Hematopoietic multipotent progenitor cell treated with erythropoietin and hydrocortisone succinate and interleukin-3 and kit ligand, for 8 days (in vitro differentiated cells): ENCODE results near the gene USP40.
"Not testable (repeated sequence)": the region's sequence is repeated elsewhere in the genome, so short reads cannot be mapped to it uniquely, and the experiment has no call there.

Experiments
- DNase-seq: peaks from one replicate; pipeline ENCODE4 v3.0.0-alpha.2; 2015

Gene USP40

GRCh38 chr2:233566141-233566956 lies at the start of gene USP40:
USP40 (minus strand) TSS chr2:233566782; CDS start chr2:233565554, 1,228 bp downstream.
- peak; percentile 82 for DNase-seq

DNA sequence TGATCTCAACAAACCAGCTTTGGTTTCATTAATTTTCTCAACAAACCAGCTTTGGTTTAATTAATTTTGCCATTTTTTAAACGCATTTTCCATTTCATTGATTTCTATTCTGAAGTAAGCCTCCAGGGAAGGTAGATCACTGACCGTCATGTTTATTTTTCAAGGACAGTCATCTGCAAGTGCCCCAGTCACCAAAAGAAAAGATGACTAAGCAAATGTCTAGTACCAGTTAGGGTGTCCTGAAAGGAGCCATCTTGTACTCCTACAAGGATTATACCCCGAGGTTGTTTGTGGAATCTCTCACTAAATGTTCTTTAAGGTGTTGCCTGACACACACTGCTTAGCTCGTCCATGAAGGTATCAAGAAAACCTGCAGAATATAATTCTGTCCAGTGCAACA lies 44.7 kb upstream of the USP40 start:
- DNase-seq: no peak

DNA sequence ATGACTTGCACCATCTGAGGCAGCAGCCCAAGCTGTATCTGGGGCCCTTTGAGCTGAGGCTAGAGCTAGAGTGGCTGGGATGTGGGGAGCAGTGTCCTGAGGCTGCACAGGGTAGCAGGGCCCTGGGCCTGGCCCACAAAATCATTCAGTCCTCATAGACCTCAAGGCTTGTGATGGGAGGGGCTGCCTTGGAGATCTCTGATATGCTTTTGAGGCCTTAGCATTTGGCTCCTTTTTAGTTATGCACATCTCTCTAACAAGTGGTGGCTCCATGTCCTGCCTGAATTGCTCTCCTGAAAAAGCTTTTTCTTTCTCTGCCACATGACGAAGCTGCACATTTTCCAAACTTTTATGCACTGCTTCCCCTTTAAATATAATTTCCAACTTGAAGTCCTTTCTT lies 39.1 kb upstream of the USP40 start:
- DNase-seq: no peak

GRCh38 chr2:233604826-233605225 lies 38.2 kb upstream of the USP40 start:
- no peak for DNase-seq

DNA sequence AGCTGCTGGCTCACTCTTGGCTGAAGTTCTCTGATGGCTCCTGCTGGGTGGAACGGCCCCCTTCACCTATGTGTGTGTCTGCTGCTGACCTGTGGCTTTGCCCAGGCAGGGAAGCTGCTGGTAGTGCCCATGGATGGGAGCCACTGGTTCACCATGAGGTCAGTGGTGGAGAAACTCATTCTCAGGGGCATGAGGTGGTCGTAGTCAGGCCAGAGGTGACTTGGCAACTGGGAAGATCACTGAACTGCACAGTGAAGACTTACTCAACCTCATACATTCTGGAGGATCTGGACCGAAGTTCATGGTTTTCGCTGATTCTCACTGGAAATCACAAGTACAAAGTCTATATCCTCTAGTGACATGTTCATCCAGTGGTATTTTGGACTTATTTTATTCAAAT lies 36.9 kb upstream of the USP40 start:
- DNase-seq: no peak

DNA sequence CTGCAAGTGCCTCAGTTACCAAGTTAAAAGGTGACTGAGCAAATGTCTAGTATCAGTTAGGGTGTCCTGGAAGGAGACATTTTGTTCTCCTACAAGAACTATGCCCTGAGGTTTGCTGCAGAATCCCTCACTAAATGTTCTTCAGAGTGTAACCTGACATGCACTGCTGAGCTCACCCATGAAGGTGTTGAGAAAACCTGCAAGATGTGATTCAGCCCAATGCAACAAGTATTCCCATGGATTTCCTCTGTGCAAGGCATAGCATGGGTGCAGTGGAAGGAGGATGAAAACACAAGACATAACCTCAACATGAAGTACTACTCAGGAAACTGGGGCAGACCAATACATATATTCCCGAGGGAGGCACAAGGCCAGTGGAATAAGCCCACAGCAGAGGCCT lies 35.5 kb upstream of the USP40 start:
- DNase-seq: no peak

DNA sequence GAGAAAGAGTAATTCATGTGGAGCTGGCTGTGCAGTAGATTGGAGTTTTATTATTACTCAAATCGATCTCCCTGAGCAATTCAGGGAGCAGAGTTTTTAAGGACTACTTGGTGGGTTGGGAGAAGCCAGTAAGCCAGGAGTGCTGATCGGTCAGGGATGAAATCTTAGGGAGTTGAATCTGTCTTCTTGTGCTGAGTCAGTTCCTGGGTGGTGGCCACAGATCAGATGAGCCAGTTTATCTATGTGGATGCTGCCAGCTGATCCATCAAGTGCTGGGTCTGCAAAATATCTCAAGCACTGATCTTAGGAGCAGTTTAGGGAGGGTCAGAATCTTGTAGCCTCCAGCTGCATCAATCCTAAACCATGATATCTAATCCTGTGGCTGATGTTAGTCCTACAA lies 33.8 kb upstream of the USP40 start:
- no peak for DNase-seq

- DNase-seq: no peak
These were observed 32.4 kb upstream of the USP40 start for GRCh38 chr2:233598952-233599351.

GRCh38 chr2:233597522-233597921 lies 30.9 kb upstream of the USP40 start:
- DNase-seq: no peak

- no peak for DNase-seq
These were observed 26.6 kb upstream of the USP40 start for GRCh38 chr2:233593201-233593600.

- DNase-seq: not testable (repeated sequence)
These were observed 26.1 kb upstream of the USP40 start for GRCh38 chr2:233592706-233593105.

DNA sequence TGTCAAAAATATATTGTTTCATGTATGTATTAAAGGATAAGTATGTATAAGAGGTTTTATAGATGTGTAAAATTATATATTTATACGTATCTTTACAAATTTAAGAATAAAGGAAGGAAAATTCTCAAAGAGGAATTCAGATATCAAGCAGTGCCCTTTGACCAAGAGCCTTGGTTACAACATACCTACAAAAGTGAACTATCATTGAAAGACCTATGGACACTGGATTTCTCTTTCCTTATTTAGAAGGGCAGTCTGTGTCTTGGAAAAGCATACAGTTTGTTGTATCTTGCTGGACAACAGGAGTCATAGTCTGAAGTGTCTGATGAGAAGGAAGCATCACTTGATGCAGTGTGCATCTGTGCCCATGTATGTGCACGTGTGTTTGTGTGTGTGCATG lies 21.8 kb upstream of the USP40 start:
- no peak for DNase-seq

DNA sequence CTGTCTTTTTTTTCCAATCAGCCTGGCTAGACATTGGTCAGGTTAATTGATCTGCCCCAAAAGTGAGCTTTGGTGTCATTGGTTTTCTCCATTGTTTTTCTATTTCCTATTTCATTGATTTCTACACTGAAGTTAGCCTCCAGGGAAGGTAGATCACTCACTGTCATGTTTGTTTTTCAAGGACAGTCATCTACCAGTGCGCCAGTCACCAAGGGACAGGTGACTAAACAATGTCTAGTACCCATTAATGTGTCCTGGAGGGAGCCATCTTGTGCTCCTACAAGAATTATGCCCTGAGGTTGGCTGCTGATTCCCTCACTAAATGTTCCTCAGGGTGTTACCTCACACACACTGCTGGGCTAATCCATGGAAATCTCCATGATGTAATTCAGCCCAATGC lies 17.6 kb upstream of the USP40 start:
- no peak for DNase-seq

GRCh38 chr2:233583217-233583965 lies 16.8 kb upstream of the USP40 start:
- not testable (repeated sequence) for DNase-seq

DNA sequence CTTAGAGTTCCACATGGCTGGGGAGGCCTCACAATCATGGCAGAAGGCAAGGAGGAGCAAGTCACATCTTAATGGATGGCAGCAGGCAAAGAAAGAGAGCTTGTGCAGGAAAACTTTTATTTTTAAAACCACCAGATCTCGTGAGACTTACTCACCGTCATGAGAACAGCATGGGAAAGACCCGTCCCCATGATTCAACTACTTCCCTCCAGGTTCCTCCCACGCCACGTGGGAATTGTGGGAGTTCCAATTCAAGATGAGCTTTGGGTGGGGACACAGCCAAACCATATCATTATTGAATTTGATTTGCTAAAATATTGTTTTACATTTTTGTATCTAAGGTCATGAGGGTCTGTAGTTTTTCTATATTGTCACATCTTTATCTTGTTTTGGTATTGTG lies 10.8 kb upstream of the USP40 start:
- DNase-seq: not testable (repeated sequence)

DNA sequence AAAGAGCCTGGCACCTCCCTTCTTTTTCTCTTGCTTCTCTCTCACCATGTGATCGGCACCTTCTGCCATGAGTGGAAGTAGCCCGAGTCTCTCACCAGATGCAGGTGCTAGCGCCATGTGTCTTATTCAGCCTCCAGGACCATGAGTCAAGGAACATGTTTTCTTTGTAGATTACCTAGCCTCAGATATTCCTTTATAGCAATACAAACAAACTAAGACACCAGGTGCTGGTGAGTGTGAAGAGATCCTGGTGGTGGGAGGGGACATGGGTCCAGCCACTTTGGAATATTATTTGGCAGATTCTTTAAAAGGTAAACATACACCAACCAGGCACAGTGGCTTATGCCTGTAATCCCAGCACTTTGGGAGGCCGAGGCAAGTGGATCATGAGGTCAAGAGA lies 5.9 kb upstream of the USP40 start:
- no peak for DNase-seq

- no peak for DNase-seq
These were observed 4.9 kb upstream of the USP40 start for GRCh38 chr2:233571462-233571861.

- DNase-seq: no peak
These were observed 4.4 kb upstream of the USP40 start for GRCh38 chr2:233571001-233571400.

GRCh38 chr2:233565685-233566140 lies 869 bp downstream of the USP40 start:
- no peak for DNase-seq

- DNase-seq: peak; percentile 34
These were observed 2.7 kb downstream of the USP40 start for GRCh38 chr2:233563663-233564430.

DNA sequence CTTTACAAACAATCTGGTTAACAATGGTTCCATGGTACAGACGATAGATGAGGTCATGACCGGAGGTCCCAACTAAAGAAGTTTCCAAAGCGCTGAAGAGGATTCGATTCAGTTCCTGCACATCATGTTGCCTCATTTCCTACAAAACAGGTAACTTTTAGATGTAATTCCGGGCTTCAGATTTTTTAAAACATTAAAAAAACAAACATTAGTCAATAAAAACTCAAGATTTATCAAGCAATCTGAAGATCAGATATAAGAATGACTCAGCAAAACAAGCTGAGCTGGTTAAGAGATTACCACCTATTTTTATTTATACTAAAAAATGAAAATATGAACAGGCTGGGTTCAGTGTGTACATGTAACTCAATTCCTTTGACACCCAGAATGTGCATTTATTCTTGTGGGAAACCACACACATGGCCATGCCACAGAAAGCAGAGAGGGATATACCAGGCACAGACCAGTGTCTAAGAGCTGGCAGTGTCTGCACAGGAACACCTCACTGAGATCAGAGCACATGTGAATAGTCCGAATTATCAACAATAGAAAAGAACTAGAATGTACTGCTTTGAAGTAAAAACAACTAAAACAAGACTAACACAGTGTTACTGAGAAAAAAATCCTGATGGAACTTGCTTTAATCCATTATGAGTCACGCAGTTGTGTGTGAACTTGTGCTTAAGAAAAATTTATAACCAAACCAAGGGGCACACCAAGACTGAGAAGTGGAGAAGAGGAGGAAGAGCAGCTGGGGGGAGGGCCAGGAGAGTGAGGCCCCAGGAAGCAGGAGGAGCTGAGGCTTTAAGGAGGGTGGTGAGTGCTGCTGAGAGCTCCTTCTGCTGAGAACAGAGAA lies 9.5 kb downstream of the USP40 start:
- no peak for DNase-seq

GRCh38 chr2:233553366-233553765 lies 13.2 kb downstream of the USP40 start:
- DNase-seq: no peak
